Measurements from ENCODE around the gene APOBEC3H.
A peak's percentile ranks its signal among the peaks of the same experiment; 100 is the strongest.

APOBEC3H gene

DNA sequence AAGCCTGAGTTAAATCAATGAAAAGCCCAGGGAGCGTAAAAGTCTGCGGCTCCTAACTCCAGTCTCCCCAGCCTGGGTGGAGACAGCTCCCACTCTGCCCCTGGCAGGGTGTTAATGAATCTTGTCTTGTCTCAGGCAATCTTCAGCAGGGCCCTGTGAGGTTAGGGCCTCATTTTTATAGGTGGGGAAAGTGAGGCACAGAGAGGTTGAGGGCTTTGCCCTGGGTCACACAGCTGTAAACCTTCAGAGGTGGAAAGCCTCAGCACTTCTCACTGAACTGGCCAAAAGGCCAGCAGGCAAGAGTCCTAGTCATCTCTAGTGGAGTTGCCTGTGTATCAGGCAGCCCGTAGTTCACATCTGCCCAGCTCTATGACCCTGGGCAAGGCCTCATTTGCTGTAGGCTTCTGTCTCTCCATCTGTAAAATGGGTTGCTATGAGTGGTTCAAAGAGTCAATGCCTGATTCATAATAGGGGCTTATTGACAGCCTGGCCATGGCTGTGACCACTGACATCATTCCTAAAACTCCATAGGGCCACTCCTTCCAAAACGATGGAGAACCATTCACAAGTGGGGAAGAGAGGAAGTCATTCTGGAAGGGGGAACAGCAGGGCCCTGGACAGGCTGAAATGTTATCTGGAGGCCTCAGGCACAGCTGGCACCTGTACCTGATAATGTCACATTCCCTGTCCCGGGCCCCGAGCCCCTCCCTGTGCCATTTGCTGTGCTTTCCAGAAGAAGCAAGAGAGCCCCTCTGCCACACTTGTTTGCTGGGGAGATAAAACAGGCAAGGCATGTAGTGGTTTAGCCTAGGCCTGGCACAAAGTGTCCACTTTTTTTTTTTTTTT lies 49.4 kb downstream of the APOBEC3H start:
- Histone ChIP-seq H3K36me3 (ENCODE audit: control insufficient read depth, insufficient read depth, low read length) (peaks cover 4% of the 10 kb centered on the region), H3K4me3 (replicated peaks; ENCODE audit: low read depth, low read length) (peak overlapping the region; percentile 66), H3K27me3 (replicated peaks; ENCODE audit: control insufficient read depth, insufficient read depth, low read length) (no peaks in the 10 kb centered on the region)
- DNase-seq (ENCODE audit: extremely low read depth, insufficient read length) = no peak
- TF ChIP-seq, protein P1, sequence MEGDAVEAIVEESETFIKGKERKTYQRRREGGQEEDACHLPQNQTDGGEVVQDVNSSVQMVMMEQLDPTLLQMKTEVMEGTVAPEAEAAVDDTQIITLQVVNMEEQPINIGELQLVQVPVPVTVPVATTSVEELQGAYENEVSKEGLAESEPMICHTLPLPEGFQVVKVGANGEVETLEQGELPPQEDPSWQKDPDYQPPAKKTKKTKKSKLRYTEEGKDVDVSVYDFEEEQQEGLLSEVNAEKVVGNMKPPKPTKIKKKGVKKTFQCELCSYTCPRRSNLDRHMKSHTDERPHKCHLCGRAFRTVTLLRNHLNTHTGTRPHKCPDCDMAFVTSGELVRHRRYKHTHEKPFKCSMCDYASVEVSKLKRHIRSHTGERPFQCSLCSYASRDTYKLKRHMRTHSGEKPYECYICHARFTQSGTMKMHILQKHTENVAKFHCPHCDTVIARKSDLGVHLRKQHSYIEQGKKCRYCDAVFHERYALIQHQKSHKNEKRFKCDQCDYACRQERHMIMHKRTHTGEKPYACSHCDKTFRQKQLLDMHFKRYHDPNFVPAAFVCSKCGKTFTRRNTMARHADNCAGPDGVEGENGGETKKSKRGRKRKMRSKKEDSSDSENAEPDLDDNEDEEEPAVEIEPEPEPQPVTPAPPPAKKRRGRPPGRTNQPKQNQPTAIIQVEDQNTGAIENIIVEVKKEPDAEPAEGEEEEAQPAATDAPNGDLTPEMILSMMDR (IDR thresholded peaks at IDR 0.05; ENCODE audit: insufficient read depth, low read length, poor library complexity, severe bottlenecking) = no peak

DNA sequence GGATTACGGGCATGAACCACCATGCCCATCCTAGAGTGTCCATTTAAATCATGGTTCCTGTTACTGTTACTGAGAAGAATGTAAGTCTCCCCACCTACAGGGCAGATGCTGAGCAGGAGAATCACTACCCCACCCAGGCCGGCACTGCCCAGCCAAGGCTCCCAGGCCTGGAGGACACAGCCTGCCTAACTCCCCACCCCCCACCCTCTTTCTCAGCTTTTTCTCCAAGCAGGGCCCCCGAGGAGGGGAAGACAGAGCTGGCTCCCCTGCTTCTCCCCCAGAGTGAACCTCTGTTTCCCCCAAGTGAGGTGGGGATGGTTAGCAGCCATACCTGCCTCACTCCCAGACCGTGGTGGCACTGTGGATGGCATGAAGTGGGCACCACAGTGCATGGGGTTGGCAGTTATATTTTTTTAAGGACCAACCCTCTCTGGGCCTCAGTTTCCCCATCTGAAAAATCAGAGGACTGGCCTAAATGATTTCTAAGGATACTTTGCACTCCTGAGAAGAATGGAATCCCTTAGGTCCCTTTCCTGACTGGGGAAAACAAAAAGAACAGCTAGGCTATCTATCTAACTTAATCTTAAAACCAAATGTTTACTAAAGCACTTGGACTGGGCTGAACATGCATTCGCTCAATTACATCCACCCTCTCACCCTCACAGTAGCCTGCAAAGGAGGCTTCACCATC lies 50.4 kb downstream of the APOBEC3H start:
- no peak overlapping the region for H3K4me3 ChIP-seq (replicated peaks; ENCODE audit: low read depth, low read length)
- no peaks in the 10 kb centered on the region for H3K27me3 ChIP-seq (replicated peaks; ENCODE audit: control insufficient read depth, insufficient read depth, low read length)
- TF ChIP-seq, protein P1 (IDR thresholded peaks at IDR 0.05; ENCODE audit: insufficient read depth, low read length, poor library complexity, severe bottlenecking) = no peak
- peaks cover 4% of the 10 kb centered on the region for H3K36me3 ChIP-seq (ENCODE audit: control insufficient read depth, insufficient read depth, low read length)
- DNase-seq (ENCODE audit: extremely low read depth, insufficient read length) = no peak

DNA sequence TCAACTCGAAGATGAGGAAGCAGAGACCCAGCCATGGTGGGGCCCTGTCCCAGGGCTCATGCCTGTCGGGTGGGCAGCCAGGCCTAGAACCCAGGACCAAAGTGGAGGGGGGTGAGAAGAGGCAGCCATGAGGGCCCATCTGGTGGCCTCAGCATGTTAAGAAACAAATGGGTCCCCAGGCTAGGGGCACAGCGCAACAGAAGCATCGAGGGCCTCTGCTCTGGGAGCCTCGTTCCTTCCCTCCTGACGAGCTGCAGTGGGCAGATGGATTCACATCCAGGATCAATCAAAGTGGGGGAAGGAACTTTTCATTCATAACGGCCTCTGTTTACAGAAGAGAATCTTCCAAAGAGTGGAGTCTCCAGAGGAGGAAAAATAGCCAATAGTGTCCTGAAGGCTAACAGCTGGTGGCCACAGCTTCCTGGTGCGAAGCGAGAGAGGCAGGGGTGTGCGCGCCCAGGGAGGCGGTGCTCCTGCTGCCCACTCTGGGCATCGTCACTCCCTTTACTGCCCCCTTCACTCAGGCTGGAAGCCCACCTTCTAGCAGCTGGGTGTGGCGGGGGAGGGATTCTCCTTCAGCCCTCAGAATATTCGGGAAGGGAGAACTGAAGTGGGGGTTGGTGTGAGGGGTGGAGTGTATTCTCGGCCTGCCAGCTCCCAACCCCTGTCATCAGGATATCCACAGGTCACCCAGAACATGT lies 51.1 kb downstream of the APOBEC3H start:
- Histone ChIP-seq H3K36me3 (ENCODE audit: control insufficient read depth, insufficient read depth, low read length) (peaks cover 4% of the 10 kb centered on the region), H3K27me3 (replicated peaks; ENCODE audit: control insufficient read depth, insufficient read depth, low read length) (no peaks in the 10 kb centered on the region), H3K4me3 (replicated peaks; ENCODE audit: low read depth, low read length) (no peak overlapping the region)
- TF ChIP-seq, protein P1 (IDR thresholded peaks at IDR 0.05; ENCODE audit: insufficient read depth, low read length, poor library complexity, severe bottlenecking) = no peak
- DNase-seq (ENCODE audit: extremely low read depth, insufficient read length) = no peak

DNA sequence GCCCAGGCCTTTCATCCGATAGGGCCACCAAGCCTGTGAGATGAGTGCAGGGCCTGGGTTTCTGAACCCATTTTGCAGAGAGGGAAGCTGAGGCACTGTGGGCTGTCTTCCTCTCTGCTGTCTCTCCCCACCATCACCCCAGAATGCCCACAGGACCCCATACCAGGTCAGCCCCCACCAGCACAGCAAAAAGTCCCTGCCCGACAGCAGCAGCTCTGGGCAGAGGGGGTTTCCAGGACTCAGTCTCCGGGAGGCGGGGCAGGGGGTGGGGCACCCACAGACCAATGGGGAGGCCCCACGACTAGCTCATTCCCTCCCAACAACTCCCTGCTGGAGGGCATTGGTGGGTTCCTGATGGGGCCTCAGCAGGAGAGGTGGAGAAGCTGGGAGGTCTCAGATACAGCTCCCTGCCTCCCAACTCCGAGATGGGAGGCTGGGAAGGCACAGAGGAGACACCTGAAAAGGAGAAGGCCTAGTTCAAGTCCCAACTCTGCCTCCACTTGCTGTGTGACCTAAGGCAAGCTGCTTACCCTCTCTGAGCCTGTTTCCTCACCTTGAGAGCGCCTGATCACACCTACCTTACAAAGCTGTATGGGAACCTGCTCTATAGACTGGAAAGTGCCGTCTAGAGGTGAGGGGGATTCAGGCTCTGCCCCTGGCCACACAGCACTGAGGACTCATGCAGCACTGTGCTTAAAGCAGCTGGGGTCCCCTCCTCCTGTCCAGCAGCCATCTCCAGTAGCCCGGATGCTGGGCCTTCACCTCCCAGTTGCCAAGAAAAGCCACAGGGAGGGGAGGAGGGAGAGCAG lies 51.9 kb downstream of the APOBEC3H start:
- TF ChIP-seq, protein P1 (IDR thresholded peaks at IDR 0.05; ENCODE audit: insufficient read depth, low read length, poor library complexity, severe bottlenecking) = no peak
- Histone ChIP-seq H3K4me3 (replicated peaks; ENCODE audit: low read depth, low read length) (peak overlapping the region; percentile 43), H3K36me3 (ENCODE audit: control insufficient read depth, insufficient read depth, low read length) (peaks cover 4% of the 10 kb centered on the region), H3K27me3 (replicated peaks; ENCODE audit: control insufficient read depth, insufficient read depth, low read length) (no peaks in the 10 kb centered on the region)
- DNase-seq (ENCODE audit: extremely low read depth, insufficient read length) = peak; percentile 85
